Neural progenitor cell (in vitro differentiated cells): ENCODE measurements around the gene TRPT1.

Experiments used
- EZH2 ChIP-seq: fragments of 200-600 bp; sonication (generic); IDR thresholded peaks from 2 replicates; pipeline ENCODE4 v1.6.1; 2017; ENCODE audit warnings: antibody characterized with exemption, mild to moderate bottlenecking, moderate library complexity
- EZH2phosphoT487 ChIP-seq: fragments of 200-600 bp; sonication (generic); IDR thresholded peaks from 2 replicates; pipeline ENCODE4 v1.6.1; 2017; ENCODE audit warnings: antibody characterized with exemption
- TF ChIP-seq, protein P1 (sequence below): fragments of 200-600 bp; sonication (generic); IDR thresholded peaks from 2 replicates; pipeline ENCODE4 v1.5.1; 2017; ENCODE audit warnings: antibody characterized with exemption, mild to moderate bottlenecking

DNA sequence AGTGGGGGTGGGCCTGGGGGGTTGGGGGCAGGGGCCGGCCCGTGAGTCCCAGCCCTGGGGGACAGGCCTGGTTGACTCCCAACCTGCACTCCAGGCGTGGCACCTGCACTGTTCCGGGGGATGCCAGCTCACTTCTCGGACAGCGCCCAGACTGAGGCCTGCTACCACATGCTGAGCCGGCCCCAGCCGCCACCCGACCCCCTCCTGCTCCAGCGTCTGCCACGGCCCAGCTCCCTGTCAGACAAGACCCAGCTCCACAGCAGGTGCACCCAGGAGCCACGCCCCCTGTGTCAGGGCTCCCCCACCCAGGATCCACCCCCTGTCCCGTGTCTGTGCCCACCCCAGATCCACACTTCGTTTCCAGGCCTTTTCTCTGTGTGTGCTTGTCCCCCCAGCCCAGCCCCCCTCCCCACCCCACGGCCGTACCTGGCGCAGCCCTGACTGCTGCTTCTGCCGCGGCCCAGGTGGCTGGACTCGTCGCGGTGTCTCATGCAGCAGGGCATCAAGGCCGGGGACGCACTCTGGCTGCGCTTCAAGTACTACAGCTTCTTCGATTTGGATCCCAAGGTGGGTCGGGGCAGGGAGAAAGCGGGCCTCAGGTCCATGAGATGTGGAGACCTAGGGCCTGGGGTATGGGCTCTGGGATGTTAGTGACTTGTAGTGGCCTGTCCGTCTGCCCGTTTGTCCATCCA lies 14.7 kb downstream of the TRPT1 start:
- TF ChIP-seq, protein P1, sequence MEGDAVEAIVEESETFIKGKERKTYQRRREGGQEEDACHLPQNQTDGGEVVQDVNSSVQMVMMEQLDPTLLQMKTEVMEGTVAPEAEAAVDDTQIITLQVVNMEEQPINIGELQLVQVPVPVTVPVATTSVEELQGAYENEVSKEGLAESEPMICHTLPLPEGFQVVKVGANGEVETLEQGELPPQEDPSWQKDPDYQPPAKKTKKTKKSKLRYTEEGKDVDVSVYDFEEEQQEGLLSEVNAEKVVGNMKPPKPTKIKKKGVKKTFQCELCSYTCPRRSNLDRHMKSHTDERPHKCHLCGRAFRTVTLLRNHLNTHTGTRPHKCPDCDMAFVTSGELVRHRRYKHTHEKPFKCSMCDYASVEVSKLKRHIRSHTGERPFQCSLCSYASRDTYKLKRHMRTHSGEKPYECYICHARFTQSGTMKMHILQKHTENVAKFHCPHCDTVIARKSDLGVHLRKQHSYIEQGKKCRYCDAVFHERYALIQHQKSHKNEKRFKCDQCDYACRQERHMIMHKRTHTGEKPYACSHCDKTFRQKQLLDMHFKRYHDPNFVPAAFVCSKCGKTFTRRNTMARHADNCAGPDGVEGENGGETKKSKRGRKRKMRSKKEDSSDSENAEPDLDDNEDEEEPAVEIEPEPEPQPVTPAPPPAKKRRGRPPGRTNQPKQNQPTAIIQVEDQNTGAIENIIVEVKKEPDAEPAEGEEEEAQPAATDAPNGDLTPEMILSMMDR: no peak
- TF ChIP-seq EZH2 (no peak), EZH2phosphoT487 (no peak)
